ENCODE results near the gene KIAA0232. TPM values are rescaled to one million over a fixed set of nuclear protein-coding genes. Genes with fewer than 3 reads are reported as not detected.

Gene KIAA0232
- total and polyA plus RNA-seq, 9 of the 15 experiments (the other 6 are each of a cell fraction or from before 2014, with no cell fraction given) = 3.5 to 17.4 (median 13.0) TPM

GRCh38 chr4:6776920-6777635 lies 5.4 kb upstream of the KIAA0232 start:
- no TSS peak for BruUV-seq (replicated peaks)
- Histone ChIP-seq H3K4me2 (ENCODE audit: insufficient read depth, low read length) (no peak overlapping the region), H3K36me3 (ENCODE audit: control insufficient read depth, insufficient read depth, low read length) (no peaks in the 10 kb centered on the region), H3K9me1 (ENCODE audit: control insufficient read depth, insufficient read depth, low read length) (no peaks in the 10 kb centered on the region), H3K9ac (ENCODE audit: insufficient read depth in 1 of 2, low read depth in 2 of 2, low read length in 2 of 2) (no peak overlapping the region), H4K20me1 (replicated peaks; ENCODE audit: control insufficient read depth, insufficient read depth, low read length) (no peaks in the 10 kb centered on the region), H3K9me3 (replicated peaks; ENCODE audit: control insufficient read depth, insufficient read depth, low read depth, low read length) (no peaks in the 10 kb centered on the region), H3K27ac (ENCODE audit: extremely low read depth, low read depth, low read length) (no peak overlapping the region), H3K4me1 (replicated peaks in 1 of 2; ENCODE audit: control insufficient read depth in 2 of 2, insufficient read depth in 2 of 2, low read length in 2 of 2) (peaks cover 8 to 28% of the 10 kb centered on the region in 2 experiments; a peak in 4 of 5 replicates), H3K79me2 (ENCODE audit: control insufficient read depth, insufficient read depth, low read length) (no peaks in the 10 kb centered on the region), H3K27me3 (ENCODE audit: control insufficient read depth in 2 of 2, insufficient read depth in 2 of 2, low read length in 2 of 2) (no peaks in the 10 kb centered on the region), H3K4me3 (no peak overlapping the region), H2AFZ (ENCODE audit: low read depth, low read length) (peak overlapping the region; percentile 86)
- TF ChIP-seq ZNF668 (CRISPR knock-in tag; IDR thresholded peaks at IDR 0.05) (no peak), MED1 (CRISPR knock-in tag; IDR thresholded peaks at IDR 0.05; ENCODE audit: borderline replicate concordance) (no peak), MEF2A (IDR thresholded peaks at IDR 0.05; ENCODE audit: control insufficient read depth, low read depth, low read length) (no peak), POLR2G (IDR thresholded peaks at IDR 0.05; ENCODE audit: low read depth, low read length) (no peak), RBM34 (IDR thresholded peaks at IDR 0.05; ENCODE audit: borderline replicate concordance, insufficient read depth, low read length) (no peak), ZNF3 (CRISPR knock-in tag; IDR thresholded peaks at IDR 0.05) (no peak)
- CTCF ChIA-PET (ENCODE audit: low intra/inter-chr PET ratio) = interaction anchor here (1.4 kb wide), 1 partner anchor 57 kb away, joined by 4 read pairs; no protein-coding TSS in a partner anchor
- 30% methylated on average over 12 of the region's 12 CpGs for WGBS (ENCODE audit: insufficient coverage, low coverage, missing lambda C conversion rate)
- in situ Hi-C loops (cut with MboI) (no loop called here), intact Hi-C loops (cut with micrococcal nuclease) (no loop called here)
- DNase-seq (ENCODE audit: extremely low read depth in 1 of 4, low spot score in 3 of 4) (no peak), ATAC-seq (no peak), FAIRE-seq (no peak)
- POLR2A ChIA-PET = interaction anchor here (0.7 to 1.5 kb wide), 4 partner anchors 9 to 46 kb away, joined by 3 to 6 read pairs (median 4); no protein-coding TSS in a partner anchor

Measured in K562 (cell line).